Measurements from ENCODE around the gene ANO7. TPM values are rescaled to one million over a fixed set of nuclear protein-coding genes. Genes with fewer than 3 reads are reported as not detected.

The ANO7 gene
- total RNA-seq, 1 donor from 2014 or later: 0.59 TPM

DNA sequence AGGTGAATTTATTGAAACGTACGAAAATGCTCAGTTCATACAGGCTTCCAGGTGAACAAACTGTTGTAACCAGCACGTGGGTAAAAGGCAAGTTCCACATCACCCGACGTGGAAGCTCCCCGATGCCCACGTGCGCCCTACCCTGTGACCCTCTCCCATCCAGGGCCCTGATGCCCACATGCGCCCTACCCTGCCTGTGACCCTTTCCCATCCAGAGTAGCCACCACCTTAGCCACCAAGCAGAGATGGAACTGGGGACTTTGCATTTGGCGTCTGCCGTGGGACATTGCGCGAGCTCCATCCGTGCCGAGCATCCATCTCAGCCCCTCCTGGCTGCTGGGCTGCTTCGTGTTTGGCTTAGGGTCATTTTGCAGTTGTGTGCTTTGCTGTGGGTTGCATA lies 37.5 kb downstream of the ANO7 start:
- DNase-seq (ENCODE audit: low read depth, low spot score): no peak

DNA sequence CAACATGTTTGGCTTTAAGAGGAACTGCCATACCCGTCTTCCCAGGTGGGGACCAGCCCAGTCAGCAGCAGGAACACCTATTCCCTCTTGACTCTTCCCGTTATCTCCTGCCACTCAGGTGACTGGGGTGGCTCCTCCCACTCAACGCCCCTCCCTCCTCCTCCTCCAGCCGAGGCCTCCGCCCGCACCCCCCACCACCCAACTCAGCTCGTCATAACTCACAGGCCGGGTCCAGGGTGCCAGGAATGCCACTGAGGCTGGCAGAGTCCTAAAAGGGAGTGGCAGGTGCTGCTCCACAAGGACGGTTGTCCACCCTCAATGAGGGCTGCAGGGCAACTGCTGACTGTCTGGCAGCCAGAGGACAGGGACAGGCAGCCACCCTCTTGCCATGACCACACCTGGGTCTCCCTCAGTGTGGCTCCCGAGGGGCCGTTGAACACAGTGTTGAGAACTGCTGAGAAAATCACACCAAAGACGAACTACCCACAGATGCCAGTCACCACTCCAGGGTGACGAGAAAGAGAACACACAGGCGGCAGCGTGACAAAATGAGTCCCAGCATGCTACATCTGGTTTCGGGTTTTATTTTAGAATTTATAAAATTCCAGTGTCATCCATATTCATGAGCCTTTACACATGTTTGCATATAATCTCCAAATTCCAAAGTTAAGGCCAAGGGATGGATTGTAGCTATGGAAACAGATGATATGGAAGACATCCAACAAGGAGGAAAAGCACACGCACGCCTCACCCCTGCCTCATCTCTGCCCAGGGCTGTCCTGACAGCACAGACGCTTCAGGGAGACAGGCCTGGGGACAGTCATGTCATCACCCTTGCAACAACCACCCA lies 38.5 kb downstream of the ANO7 start:
- DNase-seq (ENCODE audit: low read depth, low spot score): no peak

DNA sequence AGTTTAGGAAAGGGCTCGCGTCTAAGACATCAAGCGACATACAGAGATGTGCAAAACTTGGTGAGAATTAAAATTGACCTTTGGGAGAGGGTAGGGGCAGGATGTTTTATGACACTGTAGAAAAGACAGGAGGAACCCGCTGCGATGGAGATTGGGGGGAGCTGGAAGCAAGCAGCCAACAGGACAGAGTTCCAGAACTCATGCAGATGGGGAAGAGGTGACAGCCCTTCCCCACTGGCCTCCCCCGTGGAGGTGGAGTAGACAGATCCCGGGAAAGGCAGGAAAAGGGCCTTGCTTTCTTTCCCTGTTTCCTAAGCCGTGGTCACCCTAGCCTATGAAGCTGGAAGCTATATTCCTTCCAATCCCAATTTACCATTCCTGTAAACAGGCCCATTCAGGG lies 39.1 kb downstream of the ANO7 start:
- no peak for DNase-seq (ENCODE audit: low read depth, low spot score)

DNA sequence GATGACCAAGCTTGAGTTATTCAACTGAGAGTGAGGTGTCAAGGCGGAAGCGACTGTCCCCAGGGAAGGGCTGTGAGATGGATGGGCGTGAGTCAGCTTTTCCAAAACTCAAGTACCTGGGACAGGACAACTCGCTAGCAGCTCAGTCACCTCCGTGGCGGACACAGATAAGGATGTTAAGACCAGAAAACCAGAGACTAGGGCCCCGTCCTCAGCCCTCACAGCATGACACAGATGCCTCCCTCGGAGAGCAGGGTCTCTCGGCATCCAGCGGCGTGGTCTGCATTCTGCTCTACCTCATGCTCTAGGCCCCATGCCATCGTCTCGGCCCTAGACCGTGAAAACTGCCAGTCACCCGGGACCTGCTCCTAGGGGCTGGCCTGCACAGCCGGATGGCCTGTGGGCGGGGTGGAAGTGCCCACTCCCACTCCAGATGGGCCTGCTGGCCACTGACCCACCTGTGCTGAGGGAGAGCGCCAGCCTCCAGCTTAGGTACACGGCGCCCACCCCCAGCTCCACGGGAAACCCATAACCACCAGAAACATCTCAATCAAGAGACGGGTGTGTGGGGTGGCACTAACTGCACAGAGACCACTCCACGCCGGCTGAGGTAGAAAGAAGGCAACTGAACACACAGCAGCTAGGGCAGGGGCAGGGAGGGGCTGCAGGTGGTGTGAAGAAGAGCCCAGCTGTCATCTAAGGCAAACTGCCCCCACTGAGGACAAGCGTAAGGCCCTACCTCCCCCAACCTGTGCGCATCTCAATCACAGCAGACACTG lies 39.8 kb downstream of the ANO7 start:
- DNase-seq (ENCODE audit: low read depth, low spot score): no peak

DNA sequence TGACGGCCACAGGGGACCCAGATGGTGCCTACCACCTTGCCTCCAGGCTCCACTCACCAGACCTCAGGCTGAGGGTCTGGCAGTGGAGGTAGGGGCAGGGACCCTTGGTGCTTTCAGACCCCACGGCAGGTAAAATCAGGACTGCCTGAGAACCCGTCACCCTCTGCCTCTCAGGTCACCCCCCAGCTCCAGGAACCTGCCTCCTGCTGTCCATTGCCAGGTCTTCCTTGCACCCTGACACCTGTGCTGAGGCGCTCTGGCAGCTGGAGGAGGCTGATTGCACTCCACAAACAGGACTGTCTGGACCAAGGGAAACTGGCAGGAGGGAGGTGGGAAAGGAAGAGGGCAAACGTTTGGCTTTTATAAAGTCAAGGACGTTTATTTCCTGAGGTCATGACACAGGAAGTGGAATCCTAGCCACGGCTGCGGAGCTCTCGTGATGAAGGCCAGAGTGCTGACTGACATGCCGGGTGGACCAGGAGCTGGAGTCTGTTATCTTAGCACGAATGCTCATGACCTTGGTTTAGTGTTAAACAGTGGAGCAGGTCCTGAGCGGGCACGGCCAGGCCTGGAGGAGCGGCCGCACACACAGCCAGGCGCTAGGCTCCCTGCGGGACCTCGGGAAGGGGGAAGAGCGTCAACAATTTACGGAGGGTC lies 40.5 kb downstream of the ANO7 start:
- no peak for DNase-seq (ENCODE audit: low read depth, low spot score)

DNA sequence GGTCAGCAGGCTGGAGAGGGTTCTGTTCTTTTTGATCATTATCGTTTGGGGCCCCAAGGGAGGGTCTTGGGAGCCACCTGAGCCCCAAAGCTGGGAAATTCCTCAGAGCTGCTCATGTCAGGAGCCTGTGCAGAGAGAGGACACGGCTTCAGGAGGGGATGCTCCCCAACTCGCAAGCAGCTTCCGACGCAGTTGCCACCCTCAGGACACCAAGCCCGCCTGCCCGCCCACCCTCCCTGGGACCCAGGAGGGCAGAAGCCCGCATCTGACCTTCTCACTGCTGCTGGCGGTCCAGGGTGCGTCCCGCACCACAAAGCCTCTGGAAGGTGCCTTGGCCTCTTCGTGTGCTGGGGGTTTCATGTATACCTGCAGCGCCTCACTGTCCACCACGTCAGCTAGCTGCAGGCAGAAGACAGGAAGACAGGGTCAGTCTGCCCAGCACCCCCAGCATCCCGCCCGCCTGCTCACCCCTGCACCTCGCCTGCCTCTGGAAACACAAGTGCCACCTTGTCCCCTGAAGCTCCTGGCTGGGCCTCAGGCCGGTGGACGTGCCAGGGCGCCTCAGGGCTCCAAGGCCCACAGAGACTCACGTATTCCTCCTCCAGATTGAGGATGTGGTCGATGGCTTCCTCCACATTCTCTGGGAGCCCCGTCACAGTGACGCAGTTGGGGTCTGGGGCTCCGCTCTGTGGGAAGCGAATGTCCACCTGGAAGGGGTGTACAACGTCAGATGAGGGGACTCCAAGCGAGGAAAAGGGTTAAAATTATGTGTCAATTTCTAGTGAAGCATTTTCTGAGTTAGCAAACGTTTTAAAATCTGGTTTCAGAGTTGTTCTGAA lies 41.3 kb downstream of the ANO7 start:
- DNase-seq (ENCODE audit: low read depth, low spot score): no peak

DNA sequence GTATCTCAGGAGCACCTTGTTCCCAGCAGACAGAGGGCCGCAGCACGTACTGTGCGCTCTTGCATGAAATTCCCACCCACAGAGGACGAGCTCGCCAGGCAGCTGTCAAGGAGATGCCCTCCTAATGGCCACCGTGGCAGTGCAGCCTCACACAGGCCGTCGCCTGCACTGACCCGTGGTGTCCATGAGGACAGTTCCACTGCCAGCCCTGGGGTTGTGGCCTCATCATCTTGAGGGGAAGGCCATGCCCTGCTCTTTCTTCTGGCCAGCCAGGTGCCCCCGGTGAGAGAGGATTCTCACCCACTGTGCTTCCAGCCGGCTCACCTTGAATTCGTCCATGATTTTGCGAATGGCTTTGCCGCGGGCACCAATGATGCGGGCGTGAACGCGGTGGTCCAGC lies 42.0 kb downstream of the ANO7 start:
- no peak for DNase-seq (ENCODE audit: low read depth, low spot score)

DNA sequence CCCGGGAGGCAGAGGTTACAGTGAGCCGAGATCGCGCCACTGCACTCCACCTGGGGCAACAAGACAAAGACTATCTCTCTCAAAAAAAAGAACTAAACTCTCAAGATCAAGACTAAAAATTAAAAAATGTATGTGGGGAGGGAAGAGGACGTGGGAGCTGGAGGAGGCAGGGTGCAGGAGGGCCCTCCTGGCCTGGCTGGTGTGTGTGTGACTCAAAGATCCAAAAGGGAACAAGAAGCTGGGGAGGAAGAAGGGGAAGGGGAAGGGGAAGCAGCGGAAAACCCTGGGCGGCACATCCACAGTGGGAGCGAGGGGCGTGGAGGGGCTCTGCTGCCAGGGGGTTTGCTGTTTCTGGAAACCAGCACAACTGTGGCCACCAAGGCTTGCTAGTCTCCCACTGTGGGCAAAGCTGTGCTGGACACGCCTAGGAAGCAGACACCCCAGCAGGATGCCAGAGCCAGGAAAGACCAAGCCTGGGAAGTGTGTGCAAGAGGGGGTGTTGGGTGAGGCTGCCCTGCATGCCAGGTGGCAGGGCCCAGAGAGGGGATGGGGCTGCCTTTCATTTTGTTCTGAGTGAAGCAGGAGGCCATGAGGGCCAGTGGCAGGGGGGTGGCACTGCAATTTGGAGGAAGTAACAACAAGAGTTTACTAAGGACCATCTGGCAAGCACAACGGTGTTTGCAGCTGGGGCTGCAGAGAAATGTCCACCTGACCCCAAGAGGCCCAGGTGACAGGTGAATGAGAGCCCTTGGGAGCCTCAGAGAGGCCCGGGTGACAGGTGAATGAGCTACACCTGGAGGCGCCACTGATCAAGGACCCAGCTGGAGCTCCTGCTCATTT lies 44.5 kb downstream of the ANO7 start:
- DNase-seq (ENCODE audit: low read depth, low spot score): no peak

DNA sequence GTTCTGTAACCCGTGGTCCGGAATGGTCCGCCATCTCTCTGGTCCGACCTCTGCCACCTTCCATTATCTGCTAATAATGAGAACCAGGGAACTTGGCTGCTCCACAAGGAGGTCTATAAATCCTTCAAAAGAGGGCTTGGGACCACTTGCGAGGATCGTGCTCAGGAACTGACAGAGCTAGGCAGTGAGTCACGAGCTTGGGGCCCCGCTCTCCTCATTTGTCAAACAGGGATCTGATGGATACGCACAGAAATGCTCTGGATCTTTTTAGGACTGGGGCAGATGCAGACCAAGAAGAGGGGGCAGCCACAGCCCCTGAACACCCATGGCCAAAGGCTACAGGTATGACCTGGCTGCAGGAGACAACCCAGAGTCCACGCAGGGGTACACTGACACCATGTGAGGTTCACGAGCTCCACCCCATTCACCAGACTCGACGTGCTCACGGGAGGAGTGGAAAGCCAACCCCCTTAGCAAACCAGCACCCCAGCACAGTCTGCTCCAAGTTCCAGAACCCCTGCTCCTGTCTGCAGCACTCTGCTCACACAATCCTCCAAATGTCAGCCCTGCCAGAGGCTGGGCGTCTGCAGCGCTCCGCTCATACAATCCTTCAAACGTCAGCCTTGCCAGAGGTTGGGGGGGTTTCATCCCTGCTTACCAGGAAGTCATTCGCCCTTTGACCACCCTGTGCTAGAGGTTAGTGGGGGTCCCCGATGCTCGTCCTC lies 45.8 kb downstream of the ANO7 start:
- DNase-seq (ENCODE audit: low read depth, low spot score): no peak

DNA sequence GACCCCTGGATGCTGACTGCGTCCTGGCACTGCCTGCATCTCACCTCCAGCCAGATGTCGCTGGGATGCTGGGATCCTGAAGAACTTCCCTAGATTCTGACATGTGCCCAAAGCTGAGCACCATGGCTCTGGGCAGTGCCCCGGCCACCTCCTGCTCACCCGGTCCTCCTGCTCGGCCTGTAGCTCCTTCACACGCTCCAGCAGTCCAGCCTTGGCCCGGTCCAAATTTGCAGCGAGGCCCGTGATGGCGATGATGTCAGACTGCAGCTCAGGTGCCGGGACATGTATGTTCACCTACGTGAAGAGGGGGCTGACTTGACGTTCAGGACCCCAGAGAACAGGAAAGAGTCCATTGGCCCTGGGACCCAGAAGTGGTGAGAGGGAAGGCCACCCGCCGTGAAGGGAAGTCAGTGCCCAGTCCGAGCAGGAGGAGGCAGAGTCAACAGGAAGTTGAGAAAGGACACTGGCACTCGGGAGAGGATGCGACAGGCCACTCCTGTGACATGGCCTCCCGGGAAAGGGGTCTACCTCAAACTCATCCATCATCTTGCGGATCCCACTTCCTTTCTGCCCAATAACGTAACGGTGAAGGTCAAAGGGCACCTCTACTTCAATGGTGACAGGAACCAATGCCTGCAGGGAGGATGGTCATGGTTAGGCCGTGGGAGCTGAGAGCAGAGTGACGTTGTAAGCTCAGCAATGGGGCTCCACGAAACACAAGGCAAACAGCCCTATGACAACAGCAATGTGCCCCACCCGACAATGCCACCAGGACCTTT lies 46.7 kb downstream of the ANO7 start:
- no peak for DNase-seq (ENCODE audit: low read depth, low spot score)

DNA sequence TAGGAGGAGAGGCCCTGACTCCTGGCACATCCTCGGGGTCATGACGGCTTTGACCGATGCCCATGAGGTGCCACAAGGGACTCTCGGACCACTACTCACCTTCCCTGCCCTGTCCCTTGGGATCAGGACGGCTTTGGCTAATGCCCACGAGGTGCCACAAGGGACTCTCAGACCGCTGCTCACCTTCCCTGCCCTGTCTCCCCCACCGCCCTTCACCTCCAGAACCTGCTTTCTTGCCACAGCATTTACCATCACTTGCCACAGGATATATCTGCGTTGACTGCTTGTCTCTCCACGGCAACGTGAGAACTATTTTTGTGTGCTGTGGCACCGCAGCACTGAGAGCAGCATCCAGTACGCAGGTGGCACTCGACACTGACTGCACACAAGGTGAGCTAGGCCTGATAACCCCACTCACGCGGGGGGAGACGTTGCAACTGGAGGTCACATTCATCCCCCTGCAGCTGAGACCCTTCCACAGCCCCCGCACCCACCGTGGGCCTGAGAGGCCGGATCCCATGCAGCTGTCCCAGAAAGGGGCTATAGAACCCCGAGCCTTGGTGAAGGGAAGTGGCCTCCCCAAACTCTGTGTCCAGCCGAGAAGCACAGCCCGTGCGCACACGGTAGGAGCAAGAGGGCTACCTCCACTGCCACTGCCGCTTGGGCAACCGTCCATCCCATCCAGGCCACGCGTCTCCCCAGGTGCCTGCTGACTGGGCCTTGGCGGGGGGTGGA lies 47.5 kb downstream of the ANO7 start:
- DNase-seq (ENCODE audit: low read depth, low spot score): no peak

DNA sequence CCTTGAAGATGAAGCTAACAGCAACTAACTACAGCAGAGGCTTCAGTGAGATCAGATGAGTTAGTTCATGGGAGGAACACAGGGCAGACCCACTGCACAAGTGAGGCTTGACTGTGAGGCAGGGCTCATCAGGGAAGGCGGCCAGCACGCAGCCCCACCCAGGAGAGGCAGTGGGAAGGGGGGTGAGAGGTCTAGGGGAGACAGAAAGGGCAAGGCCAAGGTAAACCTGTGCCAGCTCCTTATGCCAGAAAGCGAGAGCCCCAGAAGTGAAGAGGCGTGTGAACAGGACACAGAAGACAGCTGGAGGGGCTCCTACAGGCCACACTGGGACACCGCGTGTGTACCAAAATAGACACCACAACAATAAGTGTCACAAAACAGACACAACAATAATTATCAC lies 48.6 kb downstream of the ANO7 start:
- no peak for DNase-seq (ENCODE audit: low read depth, low spot score)

DNA sequence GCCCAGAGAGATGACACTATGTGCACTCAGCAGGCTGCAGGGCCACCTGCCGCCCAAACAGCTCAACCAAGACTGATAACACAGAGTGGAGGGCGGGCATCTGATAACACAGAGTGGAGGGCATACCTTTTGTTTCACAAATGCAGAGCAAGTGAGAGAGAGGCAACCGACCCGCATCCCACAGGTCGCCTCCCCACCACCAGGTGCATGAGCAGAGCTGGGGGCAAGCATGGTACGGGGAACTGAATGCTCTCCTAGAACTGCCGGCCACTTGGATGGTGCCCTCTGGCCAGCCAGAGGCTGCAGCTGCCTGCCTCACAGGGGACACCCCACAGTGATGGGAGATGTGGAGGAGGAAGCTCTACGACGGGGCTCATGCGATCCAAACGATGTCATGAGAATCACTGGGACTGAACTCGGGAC lies 49.5 kb downstream of the ANO7 start:
- no peak for DNase-seq (ENCODE audit: low read depth, low spot score)

DNA sequence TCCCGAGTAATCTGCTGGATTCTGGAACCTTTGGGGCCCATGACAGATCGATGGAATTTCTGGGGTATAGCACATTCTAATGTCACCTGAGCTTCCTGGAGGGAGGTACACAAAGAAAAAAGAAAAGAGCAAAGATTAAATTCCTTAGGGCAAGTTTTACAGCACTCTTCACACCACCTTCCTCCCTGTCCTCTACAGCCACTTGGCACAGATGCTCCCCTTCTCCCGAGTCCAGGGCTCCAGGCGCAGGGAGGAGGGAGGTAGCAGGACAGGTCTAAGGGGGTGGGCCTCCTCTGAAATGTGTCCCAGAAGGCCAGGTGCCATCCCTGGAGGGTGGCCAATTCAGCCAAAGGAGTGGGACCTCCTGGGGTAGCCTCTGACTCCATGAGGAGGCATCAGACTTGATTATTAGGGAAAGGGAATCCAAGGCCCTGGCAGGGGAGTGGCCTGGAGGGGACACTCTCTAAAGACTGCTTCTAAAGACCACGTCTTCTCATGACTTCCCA lies 50.3 kb downstream of the ANO7 start:
- DNase-seq (ENCODE audit: low read depth, low spot score): no peak

DNA sequence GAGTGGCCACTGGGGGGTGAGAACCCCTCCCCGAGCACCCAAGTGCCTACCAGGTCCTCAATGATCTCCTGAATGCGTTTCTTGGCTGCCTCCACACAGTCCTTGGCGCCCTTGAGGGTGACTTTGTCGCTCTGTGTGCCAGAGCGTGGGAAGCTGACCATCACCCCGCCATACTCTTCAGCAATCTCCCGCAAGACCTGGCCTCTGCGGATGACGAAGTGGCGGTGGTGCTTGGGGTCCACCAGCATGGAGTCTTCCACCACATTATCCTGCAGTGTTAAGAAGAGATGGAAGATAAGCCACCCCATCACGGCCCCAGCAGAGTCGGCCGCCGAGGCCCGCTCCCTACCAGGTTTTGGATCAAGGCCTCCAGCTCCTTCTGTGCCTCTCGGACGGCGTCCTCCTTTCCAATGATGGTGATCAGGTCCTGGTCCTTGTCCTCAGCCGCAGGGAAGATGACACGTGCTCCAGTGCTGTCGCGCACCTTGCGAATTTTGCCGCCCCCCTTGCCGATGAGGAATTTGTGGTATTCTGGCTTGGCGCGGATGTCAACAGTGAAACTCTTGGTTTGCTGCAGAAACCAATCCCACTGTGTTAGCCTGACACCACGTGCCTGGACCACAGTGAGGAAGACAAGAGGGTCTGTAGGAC lies 51.2 kb downstream of the ANO7 start:
- no peak for DNase-seq (ENCODE audit: low read depth, low spot score)

DNA sequence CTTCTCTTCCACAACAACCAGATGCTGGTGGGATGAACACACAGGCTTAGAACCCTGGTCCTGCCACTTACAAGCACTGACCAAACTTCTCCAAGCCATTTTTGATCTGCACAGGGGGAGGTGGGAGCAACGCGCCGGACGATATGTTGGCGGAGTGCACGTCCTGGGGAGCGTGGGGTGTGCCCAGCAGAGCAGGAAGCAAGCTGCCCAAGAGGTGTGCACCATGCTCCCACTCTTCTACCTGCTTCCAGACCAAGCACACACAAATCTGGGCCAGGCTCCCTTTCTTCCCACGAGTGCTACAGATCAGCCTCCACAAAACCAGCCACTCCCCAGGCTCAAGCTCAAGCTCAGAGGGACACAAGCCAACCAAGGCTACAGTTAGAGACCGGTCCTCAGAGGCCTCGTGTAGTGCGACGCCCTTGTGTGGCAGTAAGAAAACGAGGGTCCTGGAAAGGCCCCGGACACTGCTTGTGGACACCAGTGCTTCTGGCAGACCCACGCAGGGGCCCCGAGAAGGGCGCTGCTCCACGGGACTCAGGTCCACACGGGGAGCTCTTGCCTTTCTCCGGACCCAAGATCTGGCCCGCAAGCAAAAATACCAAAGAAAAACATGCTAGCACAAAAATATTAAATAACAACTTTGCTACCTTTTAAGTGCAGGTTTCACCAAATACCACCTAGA lies 52.0 kb downstream of the ANO7 start:
- DNase-seq (ENCODE audit: low read depth, low spot score): no peak

DNA sequence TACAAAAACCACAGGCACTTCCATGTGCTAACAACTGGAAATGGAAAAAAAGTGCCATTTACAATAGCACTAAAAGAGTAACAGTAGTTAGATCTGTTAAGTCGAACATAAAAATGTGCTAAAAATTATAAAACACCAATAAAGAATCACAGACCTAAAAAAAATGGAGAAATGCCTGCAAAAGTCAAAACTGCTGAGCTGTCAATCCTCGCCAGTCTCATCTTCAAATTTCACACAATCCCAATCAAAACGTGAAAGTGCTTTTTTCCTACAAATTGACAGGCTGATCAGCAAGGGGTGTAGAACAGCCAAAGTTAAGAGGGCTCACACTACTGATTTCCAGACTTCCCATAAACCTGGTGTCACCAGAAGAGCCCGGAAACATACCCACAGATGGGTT lies 53.2 kb downstream of the ANO7 start:
- no peak for DNase-seq (ENCODE audit: low read depth, low spot score)
